GM20431 (cell line): ENCODE data around the gene TINAG.
"Not testable (repeated sequence)": the region's sequence is repeated elsewhere in the genome, so short reads cannot be mapped to it uniquely, and the experiment has no call there.

Experiments used
- in situ Hi-C: fragments of 300-500 bp; cut with MseI, MboI; formaldehyde crosslinking; loops from one replicate; pipeline ENCODE4 v1.15.0; 2020; ENCODE audit warnings: low sequenced_read_pairs; ENCODE audit not compliant: unreplicated experiment

TINAG gene

GRCh38 chr6:54301770-54302169 is 6.5 kb upstream of the TINAG start:
- in situ Hi-C loops: no loop called here

GRCh38 chr6:54307439-54307910 is 766 bp upstream of the TINAG start:
- in situ Hi-C loops: no loop called here

- in situ Hi-C loops: no loop called here
Observed at GRCh38 chr6:54308986-54309315, 710 bp downstream of the TINAG start.

- in situ Hi-C loops: no loop called here
Observed at GRCh38 chr6:54310377-54311152, 2.3 kb downstream of the TINAG start.

GRCh38 chr6:54315656-54316055 is 7.4 kb downstream of the TINAG start:
- in situ Hi-C loops: no loop called here

DNA sequence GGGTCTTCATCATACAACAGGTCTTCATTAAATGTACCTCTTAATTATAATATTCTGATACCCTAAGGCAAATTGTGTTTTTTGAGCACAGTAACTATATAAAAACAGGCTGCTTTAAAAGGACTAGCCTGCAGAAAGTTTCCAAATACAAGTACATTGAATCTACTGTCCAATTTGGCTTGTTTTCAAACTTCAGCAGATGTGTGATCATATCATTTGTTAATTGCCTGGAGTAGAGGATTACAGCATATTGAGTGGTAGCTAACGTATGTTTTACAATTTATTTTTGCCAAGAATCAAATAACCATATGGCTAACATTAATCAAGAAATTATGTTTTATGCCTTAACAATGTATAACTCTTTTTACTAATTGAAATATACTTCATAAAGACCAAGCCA is 12.6 kb downstream of the TINAG start:
- in situ Hi-C loops: no loop called here

DNA sequence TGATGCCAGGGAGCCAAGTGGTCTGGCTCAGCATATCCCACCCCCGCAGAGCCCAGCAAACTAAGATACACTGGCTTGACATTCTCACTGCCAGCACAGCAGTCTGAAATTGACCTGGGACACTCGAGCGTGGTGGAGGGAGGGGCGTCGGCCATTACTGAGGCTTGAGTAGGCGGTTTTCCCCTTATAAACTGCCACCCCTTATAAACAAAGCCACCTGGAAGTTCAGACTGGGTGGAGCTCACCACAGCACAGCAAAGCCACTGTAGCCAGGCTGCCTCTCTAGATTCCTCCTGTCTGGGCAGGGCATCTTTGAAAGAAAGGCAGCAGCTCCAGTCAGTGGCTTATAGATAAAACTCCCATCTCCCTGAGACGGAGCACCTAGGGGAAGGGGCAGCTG is 19.4 kb downstream of the TINAG start:
- in situ Hi-C loops: no loop called here

DNA sequence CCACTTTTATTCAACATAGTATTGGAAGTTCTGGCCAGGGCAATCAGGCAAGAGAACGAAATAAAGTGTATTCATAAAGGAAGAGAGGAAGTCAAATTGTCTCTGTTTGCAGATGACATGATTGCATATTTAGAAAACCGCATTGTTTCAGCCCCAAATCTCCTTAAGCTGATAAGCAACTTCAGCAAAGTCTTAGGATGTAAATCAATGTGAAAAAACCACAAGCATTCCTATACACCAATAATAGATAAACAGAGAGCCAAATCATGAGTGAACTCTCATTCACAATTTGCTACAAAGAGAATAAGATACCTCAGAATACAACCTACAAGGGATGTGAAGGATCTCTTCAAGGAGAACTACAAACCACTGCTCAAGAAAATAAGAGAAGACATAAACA is 23.3 kb downstream of the TINAG start:
- in situ Hi-C loops: not testable (repeated sequence)

- in situ Hi-C loops: no loop called here
Observed at GRCh38 chr6:54335871-54336270, 27.6 kb downstream of the TINAG start.

GRCh38 chr6:54353975-54354374 is 45.7 kb downstream of the TINAG start:
- in situ Hi-C loops: no loop called here

- in situ Hi-C loops: no loop called here
Observed at GRCh38 chr6:54354608-54355007, 46.4 kb downstream of the TINAG start.

DNA sequence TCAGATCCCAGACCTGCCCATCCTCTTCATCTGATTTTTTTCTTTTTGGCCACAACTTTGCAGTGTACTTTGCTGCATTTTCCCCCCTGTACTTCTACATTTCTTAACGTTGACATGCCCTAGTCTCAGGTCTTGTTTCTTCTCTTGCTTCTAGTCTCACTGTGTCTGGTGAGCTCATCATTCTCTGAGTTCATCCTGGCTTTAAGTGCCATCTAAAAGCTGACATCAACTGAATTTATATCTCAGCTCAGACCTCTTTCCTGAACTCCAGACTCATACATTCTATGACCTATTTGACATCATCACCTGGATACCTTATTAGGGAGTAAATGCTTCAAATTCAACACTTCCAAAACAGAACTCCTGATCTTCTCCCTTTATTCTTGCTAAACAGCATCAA is 48.9 kb downstream of the TINAG start:
- in situ Hi-C loops: no loop called here

GRCh38 chr6:54361188-54361587 is 52.9 kb downstream of the TINAG start:
- in situ Hi-C loops: no loop called here

GRCh38 chr6:54361734-54362133 is 53.5 kb downstream of the TINAG start:
- in situ Hi-C loops: no loop called here

- in situ Hi-C loops: no loop called here
Observed at GRCh38 chr6:54366667-54367327, 58.6 kb downstream of the TINAG start.

DNA sequence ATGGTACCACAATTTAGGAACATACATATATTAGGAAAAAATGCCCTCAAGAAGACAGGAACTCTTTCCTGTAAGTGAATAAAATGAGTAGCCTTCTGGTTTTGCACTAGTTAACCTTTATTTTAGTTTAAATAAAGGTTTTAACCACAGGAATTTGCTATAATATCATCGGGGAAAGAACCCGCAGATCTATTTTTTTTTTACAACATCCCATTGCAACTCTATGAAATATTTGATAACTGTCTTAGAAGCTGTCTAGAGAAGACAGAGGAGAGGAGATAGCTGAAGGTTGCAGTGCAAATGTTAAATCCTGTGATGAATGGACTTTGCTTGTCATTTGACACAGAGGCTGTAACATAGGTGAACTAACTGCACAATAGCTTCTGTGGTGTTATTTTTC is 69.5 kb downstream of the TINAG start:
- in situ Hi-C loops: no loop called here

GRCh38 chr6:54386295-54386694 is 78.1 kb downstream of the TINAG start:
- in situ Hi-C loops: no loop called here

DNA sequence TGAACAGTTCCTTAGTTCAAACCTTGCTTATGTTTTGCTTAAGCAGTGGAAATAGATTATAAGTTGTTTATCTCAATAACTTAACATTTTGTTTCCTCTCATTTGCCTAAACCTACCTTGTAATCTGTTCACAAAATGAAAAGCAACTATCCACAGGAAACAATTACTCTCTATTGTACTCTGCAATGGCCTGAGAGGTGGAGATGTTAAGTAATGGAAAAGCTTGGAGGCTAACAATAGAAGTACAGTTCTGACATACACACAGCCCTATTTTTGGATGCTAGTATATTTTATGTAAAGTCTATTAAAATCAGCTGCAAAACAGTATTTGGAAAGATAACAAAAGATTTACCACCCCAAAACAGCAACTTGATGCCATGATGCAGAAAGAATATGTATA is 82.1 kb downstream of the TINAG start:
- in situ Hi-C loops: no loop called here

- in situ Hi-C loops: no loop called here
Observed at GRCh38 chr6:54391577-54391976, 83.3 kb downstream of the TINAG start.

DNA sequence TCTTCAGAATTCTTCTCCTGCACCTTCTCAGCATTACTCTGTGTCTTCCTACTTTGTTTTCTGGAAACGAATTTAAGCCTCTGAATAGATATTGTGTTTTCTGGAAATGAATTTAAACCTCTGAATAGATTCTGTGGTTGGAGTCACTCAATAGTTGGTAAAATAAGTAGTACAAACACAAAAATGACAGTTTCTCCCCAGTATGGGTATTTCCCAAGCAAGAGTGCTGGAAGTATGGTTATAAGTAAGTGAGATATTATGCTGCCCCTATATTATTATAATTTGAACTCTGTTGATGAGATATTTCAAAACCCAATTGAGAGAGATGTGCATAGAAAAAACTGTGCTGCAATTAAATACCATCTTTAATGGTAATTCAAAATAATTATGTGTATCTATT is 94.9 kb downstream of the TINAG start:
- in situ Hi-C loops: no loop called here

- in situ Hi-C loops: no loop called here
Observed at GRCh38 chr6:54404791-54405190, 96.5 kb downstream of the TINAG start.

DNA sequence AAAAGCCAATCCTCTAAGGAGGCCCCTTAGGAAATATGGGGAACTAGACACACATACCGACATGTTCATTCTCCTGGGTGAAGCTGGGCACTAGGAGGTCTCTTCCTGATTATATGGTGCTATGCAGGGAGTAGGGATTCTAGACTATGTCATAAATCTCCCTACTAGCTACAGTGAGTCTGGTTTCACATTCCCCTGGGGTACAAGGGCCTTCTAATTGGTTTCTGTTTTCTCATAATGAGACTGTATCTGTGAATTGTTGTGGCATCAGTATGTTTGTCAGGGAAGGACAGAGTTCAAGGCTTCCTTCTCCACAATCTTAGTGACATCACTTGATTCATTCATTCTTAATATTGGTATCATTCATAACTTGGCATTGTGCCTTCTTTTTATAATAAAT is 103.5 kb downstream of the TINAG start:
- in situ Hi-C loops: no loop called here
